CD4-positive, alpha-beta T cell (primary cell): ENCODE data around the gene TDRD9. TPM values are rescaled to one million over a fixed set of nuclear protein-coding genes. Genes with fewer than 3 reads are reported as not detected.
"Not testable (repeated sequence)": the region's sequence is repeated elsewhere in the genome, so short reads cannot be mapped to it uniquely, and the experiment has no call there.

ENCODE experiments used
- ATAC-seq: fragments of 200-7000 bp; cut with Tn5 transposase; one replicate; pipeline ENCODE4 v1.10.0; 2022; ENCODE audit warnings: mild to moderate bottlenecking; ENCODE audit not compliant: poor library complexity
- CTCF ChIA-PET: fragments of 350-600 bp; sonication (Branson Sonifier 250); formaldehyde crosslinking; loops from one replicate; lab custom pipeline; 2021; ENCODE audit warnings: antibody characterized with exemption, inconsistent platforms; lab: Charles Lee
- POLR2A ChIA-PET: fragments of 350-600 bp; sonication (Branson Sonifier 250); formaldehyde crosslinking; loops from one replicate; lab custom pipeline; 2021; ENCODE audit warnings: antibody characterized with exemption, inconsistent platforms; lab: Charles Lee
- DNase-seq, 14 experiments: peaks; one replicate each; pipeline ENCODE4 v3.0.0-alpha.2; 2013 to 2020; ENCODE audit warnings: mixed read lengths in 2 of 14
- H3K27ac ChIP-seq, 2 donors: one replicate each; pipeline versions ENCODE4 v1.5.1 to v1.7.0; 2013; ENCODE audit warnings: low read length in 2 of 2, low read depth in 1 of 2, mild to moderate bottlenecking in 1 of 2
- H3K27me3 ChIP-seq, 2 experiments: 1 replicate in 1 of 2; 2 replicates in 1 of 2; pipeline versions ENCODE4 v1.6.1 to v1.7.0; 2013; ENCODE audit warnings: low read length in 2 of 2, control low read depth in 1 of 2, mild to moderate bottlenecking in 1 of 2, moderate library complexity in 1 of 2; ENCODE audit not compliant: insufficient read depth in 2 of 2, control insufficient read depth in 1 of 2
- H3K36me3 ChIP-seq: one replicate; pipeline ENCODE4 v1.6.1; 2013; ENCODE audit warnings: low read length, control low read depth; ENCODE audit not compliant: insufficient read depth
- H3K4me1 ChIP-seq: one replicate; pipeline ENCODE4 v1.6.1; 2013; ENCODE audit warnings: low read length, control low read depth; ENCODE audit not compliant: insufficient read depth
- H3K4me3 ChIP-seq: one replicate; pipeline ENCODE4 v1.5.1; 2013; ENCODE audit warnings: mild to moderate bottlenecking, low read length, moderate library complexity
- H3K9me3 ChIP-seq, 2 experiments: 1 replicate in 1 of 2; 2 replicates in 1 of 2; pipeline versions ENCODE4 v1.6.1 to v1.7.0; 2013; ENCODE audit warnings: low read length in 2 of 2, mild to moderate bottlenecking in 2 of 2, control low read depth in 1 of 2, moderate library complexity in 1 of 2; ENCODE audit not compliant: control insufficient read depth in 1 of 2, insufficient read depth in 1 of 2
- H3K27ac Mint-ChIP-seq: one replicate; pipeline ENCODE4 v1.8.0; 2020; ENCODE audit warnings: mixed read lengths
- H3K27me3 Mint-ChIP-seq: one replicate; pipeline ENCODE4 v1.8.0; 2021; ENCODE audit warnings: mixed read lengths
- H3K36me3 Mint-ChIP-seq: one replicate; pipeline ENCODE4 v1.8.0; 2021; ENCODE audit warnings: low read depth, mixed read lengths
- H3K4me1 Mint-ChIP-seq: one replicate; pipeline ENCODE4 v1.8.0; 2021; ENCODE audit warnings: low read depth, mixed read lengths
- H3K4me3 Mint-ChIP-seq: one replicate; pipeline ENCODE4 v1.8.0; 2020; ENCODE audit warnings: mild to moderate bottlenecking, mixed read lengths
- H3K9me3 Mint-ChIP-seq: one replicate; pipeline ENCODE4 v1.8.0; 2020; ENCODE audit warnings: mixed read lengths
- CTCF ChIP-seq: fragments of 200-600 bp; IDR thresholded peaks from one replicate; pipeline ENCODE4 v1.8.0; 2022; ENCODE audit warnings: antibody characterized with exemption, mild to moderate bottlenecking
- intact Hi-C, 2 experiments: fragments of 100-400 bp; cut with DNase I in 1 of 2; cut with micrococcal nuclease in 1 of 2; formaldehyde crosslinking; loops; one replicate each; pipeline versions ENCODE4 v1.15.1 to v1.9.0; 2023 to 2025; cut with DNase I, micrococcal nuclease
- total RNA-seq, 174 experiments: library from RNA in 2 of 174; stranded (reverse) in 2 of 174; gene quantifications; one replicate each; pipeline ENCODE4 v1.2.3 and lab custom pipeline; 2021 to 2026

The TDRD9 gene
- total RNA-seq, 2 experiments from 2014 or later, result 0.17 to 0.27 TPM

DNA sequence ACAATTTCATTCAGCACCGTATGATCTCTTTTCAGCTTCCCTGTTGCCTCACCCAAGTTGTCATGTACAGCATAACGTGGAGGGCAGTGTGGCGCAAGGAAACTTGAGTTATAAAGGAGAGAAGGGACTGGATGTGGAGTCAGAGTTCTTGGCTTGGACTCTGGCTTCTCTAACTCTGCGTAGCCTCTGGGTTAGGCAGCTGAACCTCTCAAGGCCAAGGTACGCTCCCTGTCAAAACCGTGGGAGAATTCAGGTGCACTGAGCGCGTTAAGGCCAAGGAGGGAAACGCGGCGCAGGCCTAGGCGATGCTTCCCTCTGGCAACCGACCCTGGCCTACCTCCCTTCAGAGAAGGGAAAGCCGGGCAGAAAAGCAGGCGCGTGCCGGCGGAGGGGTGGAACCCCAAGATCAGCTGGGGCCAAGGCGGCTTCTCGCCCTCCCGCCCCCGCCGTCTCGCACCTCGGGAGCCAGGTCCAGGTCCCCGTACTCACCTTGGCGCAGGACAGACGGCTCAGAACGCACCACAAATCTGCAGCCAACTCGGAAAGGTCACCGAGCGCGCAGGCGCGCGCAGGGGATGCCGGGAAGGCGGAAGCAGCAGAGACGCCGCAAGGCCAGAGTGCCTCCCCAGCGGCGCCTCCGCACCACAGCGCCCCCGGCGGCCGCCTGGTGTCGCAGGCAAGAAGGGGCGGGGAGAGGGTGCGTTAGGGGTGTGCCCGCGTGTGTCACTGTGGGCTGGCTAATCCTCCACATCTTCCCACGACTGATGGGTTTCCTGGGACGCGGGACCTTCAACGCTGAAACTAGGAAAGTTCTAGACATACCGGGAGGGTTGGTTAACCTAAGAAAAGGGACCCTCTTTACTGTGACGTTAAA, 7.0 kb upstream of the TDRD9 start:
- peaks cover 19% of the 10 kb centered on the region for H3K36me3 ChIP-seq
- ATAC-seq (peak; percentile 98), DNase-seq (peak; percentile 88 to 97 (median 95))
- Mint-ChIP-seq H3K27me3 (peaks cover 5% of the 10 kb centered on the region), H3K27ac (peak overlapping the region; percentile 51), H3K36me3 (peaks cover 13% of the 10 kb centered on the region), H3K9me3 (no peaks in the 10 kb centered on the region), H3K4me1 (peaks cover 18% of the 10 kb centered on the region), H3K4me3 (peak overlapping the region; percentile 86)
- H3K4me3 ChIP-seq, result peak overlapping the region; percentile 100
- H3K9me3 ChIP-seq, result no peaks in the 10 kb centered on the region
- TF ChIP-seq CTCF, result peak; percentile 98
- CTCF ChIA-PET, result interaction anchor here (0.6 to 2.4 kb wide), 6 partner anchors 11 to 20 kb away, joined by 3 to 13 read pairs (median 4); no protein-coding TSS in a partner anchor
- H3K27ac ChIP-seq, result peak overlapping the region; percentile 65 to 68
- POLR2A ChIA-PET, result interaction anchor here (0.8 to 1.0 kb wide), 2 partner anchors 11 to 13 kb away, joined by 3 read pairs; no protein-coding TSS in a partner anchor
- intact Hi-C loops, result loop anchor here (1.0 to 10.0 kb wide), 8 partner anchors 13 to 831 kb away; partner anchors contain the start of genes BAG5 (in 1 of the 2), COA8 (in 1 of the 2), EIF5 (in 1 of the 2) and PPP1R13B (in 1 of the 2)
- peaks cover 0 to 2% of the 10 kb centered on the region in 2 experiments for H3K27me3 ChIP-seq
- peaks cover 39% of the 10 kb centered on the region for H3K4me1 ChIP-seq

DNA sequence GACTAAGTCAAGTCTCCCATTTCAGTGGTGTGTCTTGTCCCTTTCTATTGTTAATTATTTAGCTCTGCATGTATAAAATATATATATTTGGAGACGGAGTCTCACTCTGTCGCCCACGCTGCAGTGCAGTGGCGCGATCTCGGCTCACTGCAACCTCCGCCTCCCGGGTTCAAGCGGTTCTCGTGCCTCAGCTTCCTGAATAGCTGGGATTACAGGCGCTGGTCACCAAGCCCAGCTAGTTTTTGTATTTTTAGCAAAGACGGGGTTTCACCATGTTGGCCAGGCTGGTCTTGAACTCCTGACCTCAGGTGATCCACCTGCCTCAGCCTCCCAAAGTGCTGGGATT, 6.4 kb upstream of the TDRD9 start:
- Histone ChIP-seq H3K4me1 (peaks cover 36% of the 10 kb centered on the region), H3K4me3 (peak overlapping the region; percentile 100), H3K36me3 (peaks cover 13% of the 10 kb centered on the region)
- not testable (repeated sequence) for H3K27me3 ChIP-seq, H3K27ac ChIP-seq, H3K9me3 Mint-ChIP-seq, H3K27me3 Mint-ChIP-seq, H3K36me3 Mint-ChIP-seq, H3K9me3 ChIP-seq, DNase-seq
- Mint-ChIP-seq H3K4me1 (peaks cover 13% of the 10 kb centered on the region), H3K4me3 (peak overlapping the region; percentile 86), H3K27ac (peak overlapping the region; percentile 51)
- POLR2A ChIA-PET, result interaction anchor here (0.8 kb wide), 1 partner anchor 13 kb away, joined by 3 read pairs; no protein-coding TSS in a partner anchor
- peak; percentile 2 for ATAC-seq
- CTCF ChIA-PET, result interaction anchor here (0.6 to 1.8 kb wide), 4 partner anchors 12 to 331 kb away, joined by 3 to 8 read pairs (median 4); no protein-coding TSS in a partner anchor
- intact Hi-C loops, result loop anchor here (1.0 to 10.0 kb wide), 8 partner anchors 14 to 830 kb away; partner anchors contain the start of genes BAG5 (in 1 of the 2), COA8 (in 1 of the 2), EIF5 (in 1 of the 2) and PPP1R13B (in 1 of the 2)

DNA sequence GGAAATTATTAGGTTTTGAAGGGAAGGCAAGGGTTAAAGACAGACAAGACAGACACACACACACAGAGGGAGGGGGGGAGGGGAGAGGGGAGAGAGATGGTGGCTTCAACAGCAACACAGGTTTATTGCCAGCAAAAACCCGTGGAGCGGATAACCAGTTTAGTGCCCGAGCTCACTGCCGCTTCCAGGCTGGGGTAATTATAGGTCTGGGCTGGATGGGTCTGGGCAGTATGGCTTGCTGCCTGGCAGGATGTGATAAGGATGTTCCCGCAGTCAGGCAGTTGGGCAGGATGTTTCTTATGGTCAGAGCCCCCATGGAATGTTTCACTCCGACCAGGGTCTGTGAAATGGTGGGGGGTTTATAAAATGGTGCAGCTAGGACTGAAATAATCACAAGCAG, 4.4 kb upstream of the TDRD9 start:
- Mint-ChIP-seq H3K9me3 (no peaks in the 10 kb centered on the region), H3K4me1 (peaks cover 6% of the 10 kb centered on the region), H3K4me3 (no peak overlapping the region), H3K27ac (no peak overlapping the region), H3K36me3 (peaks cover 4% of the 10 kb centered on the region), H3K27me3 (peaks cover 5% of the 10 kb centered on the region)
- no peak for TF ChIP-seq CTCF
- Histone ChIP-seq H3K4me3 (no peak overlapping the region), H3K4me1 (peaks cover 29% of the 10 kb centered on the region), H3K9me3 (no peaks in the 10 kb centered on the region), H3K36me3 (no peaks in the 10 kb centered on the region), H3K27ac (no peak overlapping the region), H3K27me3 (peaks cover 0 to 2% of the 10 kb centered on the region in 2 experiments)
- DNase-seq, result no peak
- ATAC-seq, result no peak
- ChIA-PET CTCF (interaction anchor here (1.2 kb wide), 1 partner anchor 14 kb away, joined by 3 read pairs; no protein-coding TSS in a partner anchor), POLR2A (no interaction called here)
- intact Hi-C loops, result loop anchor here in 1 of 2 experiments (5.0 to 10.0 kb wide), 3 partner anchors 362 to 828 kb away; partner anchors contain the start of genes BAG5, COA8, EIF5 and SIVA1
